Right lobe of liver (tissue), 4 donors: Measurements from ENCODE around the gene DENND1B.

Source experiments
- POLR2A ChIP-seq: fragments of 450-650 bp; IDR thresholded peaks from one replicate; pipeline ENCODE4 v1.6.1; 2017; ENCODE audit warnings: antibody characterized with exemption, mild to moderate bottlenecking
- TF ChIP-seq, protein P1 (sequence below), 4 donors: fragments of 200-600 bp in 3 of 4; fragments of 450-650 bp in 1 of 4; IDR thresholded peaks; one replicate each; pipeline versions ENCODE4 v1.5.1 to v1.8.0; 2016 to 2022; ENCODE audit warnings: antibody characterized with exemption in 4 of 4, mild to moderate bottlenecking in 2 of 4
- donor health status: DM: no; HTN: no; CAD: no.
- donor health status: DM: no; HTN: no; CAD: no.
- donor health status: DM: no; HTN: yes; CAD: no.

DNA sequence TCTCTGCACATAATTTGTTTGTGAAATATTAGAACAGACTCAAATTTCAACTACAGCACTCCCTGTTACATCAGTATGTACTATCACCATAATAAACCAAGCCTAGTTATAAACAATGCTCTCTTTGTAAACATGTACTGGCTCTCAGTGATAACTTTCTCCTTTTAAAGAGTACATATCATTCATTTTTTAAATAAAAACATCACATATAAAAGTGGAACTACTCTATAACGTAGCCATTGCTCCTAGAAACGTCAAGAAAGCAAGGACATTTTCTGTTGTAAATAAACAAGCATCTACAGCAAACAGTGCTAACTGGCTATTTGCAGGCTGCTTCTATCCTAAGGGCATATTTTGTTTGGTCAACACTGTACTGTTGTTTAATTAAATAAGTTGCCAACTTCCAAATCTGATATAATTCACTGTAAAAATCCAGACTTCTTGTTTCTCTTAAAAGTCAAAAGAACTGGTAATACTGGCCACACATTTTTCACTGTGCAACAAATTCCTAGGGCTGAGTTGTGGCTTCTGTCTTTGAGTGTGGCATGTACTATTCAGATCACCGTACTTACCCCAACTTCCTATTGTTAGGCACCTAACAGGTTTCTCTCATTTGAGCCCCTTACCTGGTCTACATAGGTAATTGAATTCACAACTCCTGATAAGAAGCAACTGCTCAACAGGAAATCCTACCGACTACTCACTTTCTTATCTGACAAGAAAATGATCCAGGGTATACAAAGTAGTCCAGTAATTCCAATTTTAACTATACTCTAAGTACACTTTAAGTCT is 111.9 kb downstream of the DENND1B start:
- TF ChIP-seq, protein P1, sequence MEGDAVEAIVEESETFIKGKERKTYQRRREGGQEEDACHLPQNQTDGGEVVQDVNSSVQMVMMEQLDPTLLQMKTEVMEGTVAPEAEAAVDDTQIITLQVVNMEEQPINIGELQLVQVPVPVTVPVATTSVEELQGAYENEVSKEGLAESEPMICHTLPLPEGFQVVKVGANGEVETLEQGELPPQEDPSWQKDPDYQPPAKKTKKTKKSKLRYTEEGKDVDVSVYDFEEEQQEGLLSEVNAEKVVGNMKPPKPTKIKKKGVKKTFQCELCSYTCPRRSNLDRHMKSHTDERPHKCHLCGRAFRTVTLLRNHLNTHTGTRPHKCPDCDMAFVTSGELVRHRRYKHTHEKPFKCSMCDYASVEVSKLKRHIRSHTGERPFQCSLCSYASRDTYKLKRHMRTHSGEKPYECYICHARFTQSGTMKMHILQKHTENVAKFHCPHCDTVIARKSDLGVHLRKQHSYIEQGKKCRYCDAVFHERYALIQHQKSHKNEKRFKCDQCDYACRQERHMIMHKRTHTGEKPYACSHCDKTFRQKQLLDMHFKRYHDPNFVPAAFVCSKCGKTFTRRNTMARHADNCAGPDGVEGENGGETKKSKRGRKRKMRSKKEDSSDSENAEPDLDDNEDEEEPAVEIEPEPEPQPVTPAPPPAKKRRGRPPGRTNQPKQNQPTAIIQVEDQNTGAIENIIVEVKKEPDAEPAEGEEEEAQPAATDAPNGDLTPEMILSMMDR (IDR thresholded peaks at IDR 0.05), result no peak
- no peak for TF ChIP-seq POLR2A
